GM21576 (cell line): ENCODE results near the gene PHTF1.

Source experiments
- ATAC-seq: cut with Tn5 transposase; IDR thresholded peaks from one replicate; pipeline ENCODE4 v1.9.1; 2021; ENCODE audit warnings: mild to moderate bottlenecking, moderate library complexity; ENCODE audit not compliant: unreplicated experiment

Gene PHTF1

DNA sequence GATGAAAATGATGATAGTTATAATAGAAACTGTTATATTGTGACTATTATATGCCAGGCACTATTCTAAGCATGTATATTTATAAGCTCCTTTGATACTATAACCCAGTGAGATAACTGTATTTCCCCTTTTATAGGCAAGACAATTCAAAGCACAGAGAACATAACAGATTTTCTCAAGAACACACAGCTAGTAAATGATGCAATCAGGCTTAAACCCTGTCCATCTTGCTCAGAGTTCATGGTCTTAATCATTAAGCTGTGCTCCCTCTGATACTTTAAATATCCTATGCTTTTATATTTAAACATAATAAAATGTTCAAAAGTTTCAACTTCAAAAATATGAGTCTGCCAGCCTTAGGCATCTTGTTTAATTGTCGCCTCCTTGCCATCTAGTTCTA, 88.6 kb downstream of the PHTF1 start:
- ATAC-seq = no peak

DNA sequence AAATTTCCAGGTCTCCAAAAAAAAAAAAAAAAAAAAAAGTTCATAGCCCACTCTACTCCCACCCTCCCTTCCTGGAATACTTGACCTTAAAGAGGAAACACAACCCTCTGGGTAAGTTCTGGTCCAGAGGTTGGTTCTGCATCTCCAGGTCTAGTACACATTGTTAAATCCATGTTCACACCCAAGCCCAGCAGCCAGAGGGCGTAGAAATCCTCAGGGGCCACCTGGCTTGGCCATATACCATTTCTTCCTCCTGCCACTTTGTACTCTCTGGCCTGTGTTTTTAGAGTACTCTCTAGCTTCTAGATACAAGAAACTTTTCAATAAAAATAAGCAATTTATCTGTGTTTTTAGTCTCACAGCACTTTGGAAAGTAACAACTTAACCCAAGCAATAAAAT, 89.3 kb downstream of the PHTF1 start:
- ATAC-seq = no peak

DNA sequence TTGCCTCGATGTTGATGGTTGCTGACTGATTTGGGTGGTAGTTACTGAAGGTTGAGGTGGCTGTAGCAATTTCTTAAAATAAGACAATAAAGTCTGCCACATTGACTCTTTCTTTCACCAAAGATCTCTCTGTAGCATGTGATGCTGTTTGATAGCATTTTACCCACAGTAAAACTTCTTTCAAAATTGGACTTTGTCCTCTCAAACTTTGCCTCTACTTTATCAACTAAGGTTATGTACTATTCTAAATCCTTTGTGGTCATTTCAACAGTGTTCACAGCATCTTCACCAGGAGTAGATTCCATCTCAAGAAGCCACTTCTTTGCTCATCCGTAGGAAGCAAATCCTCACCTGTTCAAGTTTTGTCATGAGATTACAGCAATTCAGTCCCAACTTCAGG, 93.2 kb downstream of the PHTF1 start:
- ATAC-seq = no peak

DNA sequence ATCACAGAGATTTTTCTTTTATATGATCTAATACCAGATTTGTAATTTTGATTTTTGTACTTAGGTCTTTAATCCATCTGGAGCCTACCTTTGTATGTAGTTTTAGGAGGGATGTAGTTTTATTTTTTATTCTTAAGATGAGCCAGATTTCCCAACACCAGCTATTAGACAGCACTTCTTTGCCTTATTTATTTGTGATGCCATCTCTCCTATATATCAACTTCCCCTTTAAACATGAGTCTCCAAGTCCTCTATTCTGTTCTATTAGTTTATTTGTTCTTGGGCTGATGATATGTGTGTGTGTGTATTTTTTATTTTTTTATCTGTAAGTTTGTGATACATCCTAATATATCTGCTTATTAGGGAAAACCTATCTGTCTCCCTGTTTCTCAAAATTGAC, 94.2 kb downstream of the PHTF1 start:
- ATAC-seq = no peak

DNA sequence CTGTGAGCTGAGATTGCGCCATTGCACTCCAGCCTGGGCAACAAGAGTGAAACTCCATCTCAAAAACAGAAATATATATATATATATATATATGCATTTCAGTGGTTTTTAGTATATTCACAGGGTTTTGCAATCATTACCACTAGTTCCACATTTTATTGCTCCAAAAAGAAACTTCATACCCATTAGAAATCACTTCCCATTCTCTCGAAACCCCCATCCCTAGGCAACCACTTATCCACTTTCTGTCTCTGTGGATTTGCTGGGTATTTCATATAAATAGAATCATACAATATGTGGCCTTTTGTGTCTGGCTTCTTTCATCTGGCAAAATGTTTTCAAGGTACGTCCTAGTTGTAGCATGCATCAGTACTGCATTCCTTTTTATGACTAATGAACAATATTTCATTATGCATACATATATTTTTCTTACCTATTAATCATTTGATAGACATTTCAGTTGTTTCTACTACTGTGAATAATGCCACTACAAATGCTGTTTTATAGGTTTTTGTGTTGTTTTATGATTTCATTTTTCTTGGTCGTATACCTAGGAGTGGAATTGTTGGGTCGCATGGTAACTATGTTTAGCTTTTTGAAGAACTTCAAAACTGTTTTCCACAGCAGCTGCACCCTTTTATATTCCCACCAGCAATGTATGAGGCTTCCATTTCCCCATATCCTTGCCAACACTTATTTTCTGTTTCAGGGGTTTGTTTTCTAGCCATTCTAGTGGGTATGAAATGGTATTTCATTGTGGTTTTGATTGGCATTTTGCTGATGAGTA, 95.9 kb downstream of the PHTF1 start:
- ATAC-seq = no peak

DNA sequence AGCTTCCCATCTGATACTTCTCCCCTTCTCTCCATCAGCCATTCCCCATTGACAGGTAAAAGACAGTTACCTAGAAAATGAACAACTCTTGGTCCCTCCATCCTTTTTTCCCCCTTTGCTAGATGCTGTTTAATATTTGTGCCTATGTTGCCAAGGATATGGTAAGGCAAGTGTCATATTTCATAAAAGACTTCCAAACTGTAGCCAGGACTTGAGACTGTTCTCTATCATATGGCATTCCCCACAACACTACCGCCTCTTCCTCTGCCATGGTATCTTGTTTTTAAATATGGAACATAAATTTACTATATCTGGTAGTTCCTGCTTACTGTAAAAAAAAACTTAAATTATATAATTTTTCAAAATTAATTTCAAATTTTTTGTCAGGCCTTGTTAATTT, 97.2 kb downstream of the PHTF1 start:
- ATAC-seq = no peak

DNA sequence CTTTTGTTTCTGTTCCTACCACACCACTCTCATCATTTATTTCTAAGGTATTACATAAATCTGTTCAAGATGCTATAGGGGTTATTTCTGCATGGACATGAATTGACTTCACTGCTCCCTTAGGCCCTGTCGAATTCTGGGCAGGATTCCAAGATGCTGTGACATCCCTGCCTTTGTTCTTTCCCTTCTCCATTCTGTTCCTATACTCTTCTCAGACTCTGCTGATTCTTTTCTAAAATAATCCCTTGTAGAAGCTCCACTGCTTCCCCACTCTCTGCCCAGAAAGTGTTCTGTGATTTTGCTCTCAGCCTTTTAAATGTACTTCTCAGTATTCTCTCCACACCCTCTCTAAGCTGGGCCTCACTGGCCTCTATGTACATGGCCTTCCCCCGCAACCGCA, 99.2 kb downstream of the PHTF1 start:
- no peak for ATAC-seq

DNA sequence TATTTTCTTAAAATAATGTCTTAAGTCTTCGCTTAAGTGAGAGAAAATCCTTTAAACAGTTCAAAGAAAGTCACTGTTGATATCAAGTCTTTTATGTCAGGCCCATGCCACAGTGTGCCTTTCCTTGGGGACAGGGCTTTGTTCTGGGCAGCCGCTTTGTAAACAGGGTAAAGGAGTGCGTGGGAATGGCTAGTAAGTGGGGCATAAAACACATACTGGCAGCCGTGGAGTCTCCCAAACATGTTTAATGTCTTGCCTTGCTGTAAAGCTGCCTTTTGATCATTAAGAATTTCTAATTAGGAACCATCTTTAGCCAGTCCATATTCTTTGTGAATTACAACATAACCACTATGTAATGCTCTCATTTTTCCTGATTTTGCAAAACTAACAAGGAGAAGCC, 99.7 kb downstream of the PHTF1 start:
- ATAC-seq = no peak

DNA sequence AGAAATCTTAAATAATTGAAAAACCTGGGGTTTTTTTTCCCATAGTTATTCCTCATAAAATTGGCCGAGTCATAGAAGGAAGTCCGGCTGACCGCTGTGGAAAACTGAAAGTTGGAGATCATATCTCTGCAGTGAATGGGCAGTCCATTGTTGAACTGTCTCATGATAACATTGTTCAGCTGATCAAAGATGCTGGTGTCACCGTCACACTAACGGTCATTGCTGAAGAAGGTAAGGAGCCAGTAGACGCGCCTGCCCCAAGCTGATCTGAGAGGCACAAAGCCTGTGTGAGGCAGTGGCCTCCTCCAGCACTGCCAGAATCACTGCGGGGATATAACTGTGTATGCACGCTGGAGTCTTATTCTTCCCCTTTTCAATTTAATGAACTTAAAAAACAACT, 100.3 kb downstream of the PHTF1 start:
- ATAC-seq = no peak

DNA sequence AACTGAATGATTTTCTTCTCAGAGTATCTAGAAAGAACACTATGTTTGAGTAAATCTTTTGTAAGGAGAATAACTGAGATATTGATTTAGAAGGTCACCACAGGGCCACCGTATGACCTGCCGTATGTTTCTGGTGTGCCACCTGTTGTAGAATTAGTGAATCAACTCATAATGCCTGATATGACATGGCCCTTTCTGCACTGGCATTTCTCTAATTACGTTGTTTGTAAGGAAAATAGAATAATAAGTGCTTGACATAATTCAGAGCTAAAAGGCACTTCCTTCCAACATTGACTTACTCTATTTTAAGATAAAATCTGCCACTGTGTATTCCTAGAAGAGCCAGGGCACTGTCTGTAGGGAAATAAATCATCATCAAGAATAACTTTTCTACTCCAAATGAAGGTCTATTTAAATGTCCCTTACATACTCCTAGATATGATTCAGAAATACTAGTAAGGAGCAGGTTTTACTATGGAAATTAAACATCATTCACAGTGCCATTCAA, 101.7 kb downstream of the PHTF1 start:
- no peak for ATAC-seq

DNA sequence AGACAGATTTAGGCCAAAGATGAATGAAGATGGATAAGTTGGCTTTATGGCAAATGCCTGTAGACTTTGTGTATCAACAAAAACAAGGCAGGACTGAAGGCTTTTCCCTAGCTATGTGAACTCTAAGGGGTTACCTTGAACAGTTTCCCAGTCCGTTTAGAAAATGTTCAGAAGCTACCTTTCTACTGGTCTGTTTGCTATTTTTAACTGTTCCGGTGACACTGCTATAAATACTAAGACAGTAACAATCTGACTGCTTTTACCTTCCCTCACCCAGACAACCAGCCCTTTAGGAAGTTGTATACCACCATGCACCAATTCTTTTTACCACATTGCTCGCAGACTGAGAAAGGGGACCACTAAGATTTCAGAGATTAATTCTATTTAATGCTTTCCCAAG, 102.2 kb downstream of the PHTF1 start:
- no peak for ATAC-seq

DNA sequence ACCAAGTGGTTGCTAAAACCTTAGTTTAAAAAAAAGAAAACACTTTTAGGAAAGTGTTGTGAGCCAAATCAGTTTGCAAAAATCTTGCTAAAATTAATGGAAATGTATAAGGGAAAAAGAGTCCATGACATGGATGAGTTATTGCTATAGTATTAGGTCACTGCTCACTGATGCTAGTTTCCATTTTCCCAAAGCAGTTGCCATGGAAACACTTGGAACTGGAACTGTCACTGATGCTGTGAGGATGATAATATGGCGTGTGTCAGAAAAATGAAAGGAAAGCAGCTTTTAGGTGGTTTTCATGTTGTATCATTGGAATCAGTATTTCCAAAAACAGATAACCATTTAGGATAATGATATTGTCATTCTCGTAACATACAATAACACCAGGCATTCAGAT, 104.4 kb downstream of the PHTF1 start:
- ATAC-seq = no peak

DNA sequence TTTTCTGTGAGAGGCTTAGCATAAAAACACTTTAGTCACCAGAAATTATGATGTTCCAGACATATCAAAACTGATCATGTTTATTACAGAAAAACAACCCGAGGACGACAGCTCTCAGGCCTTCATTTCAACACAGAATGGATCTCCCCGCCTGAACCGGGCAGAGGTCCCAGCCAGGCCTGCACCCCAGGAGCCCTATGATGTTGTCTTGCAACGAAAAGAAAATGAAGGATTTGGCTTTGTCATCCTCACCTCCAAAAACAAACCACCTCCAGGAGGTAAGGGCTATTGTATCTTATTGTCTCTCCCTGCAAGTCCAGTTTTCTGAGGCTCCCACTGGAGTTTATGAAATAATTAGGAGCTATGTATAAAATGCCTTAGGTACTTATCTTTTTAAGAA, 105.5 kb downstream of the PHTF1 start:
- no peak for ATAC-seq

DNA sequence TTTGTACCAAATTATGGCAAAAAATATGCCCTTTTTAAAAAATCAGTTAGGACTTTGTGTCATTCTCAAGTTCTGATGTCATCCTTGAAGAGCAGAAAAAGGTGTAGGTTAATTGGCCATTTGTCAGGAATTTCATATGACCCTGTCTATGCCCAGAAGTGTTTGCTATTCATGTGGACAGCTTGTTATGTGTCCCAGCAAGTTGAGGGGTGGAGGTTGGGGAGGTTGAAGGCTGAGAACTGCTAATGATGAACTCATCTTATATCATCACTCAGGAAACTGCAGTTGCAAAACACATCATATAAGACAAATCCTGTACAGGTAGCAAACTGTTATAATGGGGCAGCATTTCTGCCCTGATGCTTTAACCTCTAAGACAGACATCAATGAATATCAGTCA, 106.5 kb downstream of the PHTF1 start:
- no peak for ATAC-seq

DNA sequence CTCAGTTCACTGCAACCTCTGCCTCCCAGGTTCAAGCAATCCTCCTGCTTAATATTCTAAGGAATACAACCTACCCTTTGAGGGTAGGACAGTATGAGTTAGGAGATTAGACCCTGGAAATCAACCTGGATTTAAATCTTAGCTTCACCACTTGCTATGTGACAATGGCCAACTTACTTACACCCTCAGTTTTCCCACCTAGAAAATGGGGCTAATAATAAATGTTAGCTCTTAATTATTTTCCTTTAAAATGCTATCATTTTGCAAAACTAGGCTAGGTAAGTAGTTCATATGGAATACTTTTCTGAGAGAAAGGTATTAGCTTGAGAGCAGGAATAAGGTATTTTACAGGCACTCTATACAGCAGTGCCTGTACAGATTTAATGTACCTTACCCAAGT, 110.8 kb downstream of the PHTF1 start:
- no peak for ATAC-seq

DNA sequence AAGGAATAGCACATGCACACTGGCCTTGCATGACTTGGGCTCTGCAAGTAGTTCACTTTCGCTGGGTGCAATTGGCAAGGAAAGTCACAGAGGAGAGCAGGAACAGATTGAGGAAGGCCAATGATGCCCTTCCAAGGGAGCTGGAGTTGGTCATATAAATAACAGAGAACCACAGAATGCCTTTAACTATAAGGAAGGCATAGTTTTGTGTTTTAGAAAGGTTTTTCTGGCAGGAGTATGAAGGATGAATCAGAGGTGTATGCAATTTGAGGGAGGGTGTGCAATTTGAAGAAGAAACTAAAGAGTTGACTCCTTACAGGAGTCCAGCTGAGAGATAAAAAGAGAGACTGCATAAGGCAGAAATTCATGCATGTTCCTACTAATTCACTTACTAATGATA, 112.1 kb downstream of the PHTF1 start:
- no peak for ATAC-seq
